GM12891 (cell line): ENCODE measurements around the gene P4HB.
A peak's percentile ranks its signal among the peaks of the same experiment; 100 is the strongest.

ENCODE experiments used
- DNase-seq: peaks from one replicate; pipeline ENCODE4 v3.0.0; 2011; ENCODE audit warnings: low spot score; ENCODE audit not compliant: insufficient read length
- FAIRE-seq: peaks from 2 replicates; lab custom pipeline; 2011; peaks lifted over from hg19 to GRCh38; lab: Jason Lieb, UNC
- PAX5 ChIP-seq: IDR thresholded peaks from 2 replicates; pipeline ENCODE4 v1.6.1; 2011; ENCODE audit warnings: low read length, moderate library complexity, mild to moderate bottlenecking; ENCODE audit not compliant: insufficient read depth, severe bottlenecking
- POLR2A ChIP-seq: IDR thresholded peaks from 2 replicates; pipeline ENCODE4 v1.6.1; 2011; ENCODE audit warnings: low read depth, low read length, control low read depth
- POLR2AphosphoS5 ChIP-seq: IDR thresholded peaks from 2 replicates; pipeline ENCODE4 v1.6.1; 2011; ENCODE audit warnings: low read depth, low read length, control low read depth
- POU2F2 ChIP-seq: IDR thresholded peaks from 2 replicates; pipeline ENCODE4 v1.6.1; 2011; ENCODE audit warnings: low read depth, mild to moderate bottlenecking, control low read depth, low read length, moderate library complexity
- SPI1 ChIP-seq: IDR thresholded peaks from 2 replicates; pipeline ENCODE4 v1.6.1; 2011; ENCODE audit warnings: low read depth, low read length, control low read depth
- TAF1 ChIP-seq: IDR thresholded peaks from 2 replicates; pipeline ENCODE4 v1.6.1; 2011; ENCODE audit warnings: low read depth, low read length, control low read depth

The P4HB gene

DNA sequence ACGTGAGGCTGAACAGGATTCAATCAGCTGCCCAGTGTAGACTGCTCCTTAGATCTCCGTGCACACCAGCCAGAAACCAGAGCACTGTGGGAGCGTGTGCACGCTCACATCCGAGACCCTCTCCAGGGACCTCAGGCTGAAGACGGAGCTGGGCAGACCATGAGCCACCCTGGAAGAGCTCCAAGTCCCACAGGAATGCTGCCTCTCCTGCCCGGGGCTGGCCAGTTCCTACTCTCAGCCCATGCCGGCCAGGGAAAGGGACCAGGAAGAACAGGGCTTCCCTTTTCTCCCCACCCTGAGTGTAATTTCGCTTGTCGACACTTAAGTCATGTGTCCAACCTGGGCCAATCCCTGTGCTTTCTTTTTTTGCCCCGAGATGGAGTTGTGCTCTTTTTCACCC, 24.2 kb upstream of the P4HB start:
- TF ChIP-seq POLR2AphosphoS5 (no peak; the same call in 1 of the 2 replicates), POLR2A (peak; percentile 36; the same call in 1 of the 2 replicates), PAX5 (no peak), SPI1 (no peak), POU2F2 (no peak), TAF1 (no peak)
- no peak for FAIRE-seq
- DNase-seq: no peak

DNA sequence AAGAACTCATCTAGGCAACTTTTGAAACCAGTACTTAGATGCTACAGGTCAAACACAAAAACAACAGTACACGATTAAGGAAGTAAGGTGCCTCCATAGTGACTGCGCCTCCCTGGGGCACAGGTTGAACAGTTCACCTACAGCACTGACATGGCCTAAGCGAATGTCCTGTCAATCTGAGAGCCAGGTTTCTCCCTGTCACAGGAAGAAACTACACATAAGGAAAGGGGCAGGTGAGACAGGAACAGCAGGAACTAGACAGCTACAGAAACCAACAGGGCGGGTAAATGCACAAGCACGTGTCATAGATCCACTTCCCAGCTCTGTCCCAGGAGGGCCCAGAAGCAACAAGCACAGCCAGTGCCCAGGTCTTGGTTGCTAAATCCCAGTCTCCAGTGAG, 18.8 kb upstream of the P4HB start:
- TF ChIP-seq PAX5 (no peak), TAF1 (no peak), POLR2A (no peak), POU2F2 (no peak), SPI1 (no peak), POLR2AphosphoS5 (no peak)
- DNase-seq: no peak
- FAIRE-seq: no peak

DNA sequence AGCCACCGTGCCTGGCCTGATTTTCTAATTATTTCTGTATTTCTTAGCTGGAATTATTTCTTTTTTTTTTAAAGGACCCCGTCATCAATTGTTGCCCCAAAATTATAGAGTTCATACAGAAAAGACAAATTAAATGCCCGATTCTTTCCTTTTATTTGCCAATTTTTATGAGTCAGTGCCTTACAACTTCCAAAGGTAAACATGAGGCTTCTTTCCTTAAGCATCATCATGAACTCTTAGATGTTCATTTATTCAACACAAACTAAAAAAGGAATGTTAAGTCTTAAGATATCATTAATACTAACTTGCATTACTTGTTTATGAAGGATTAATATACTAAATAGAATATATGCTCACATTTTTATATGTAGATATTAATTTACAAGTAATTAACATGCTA, 18.0 kb upstream of the P4HB start:
- DNase-seq (no peak), FAIRE-seq (no peak)
- TF ChIP-seq SPI1 (no peak), POU2F2 (no peak), TAF1 (no peak), PAX5 (no peak), POLR2A (no peak), POLR2AphosphoS5 (no peak)

DNA sequence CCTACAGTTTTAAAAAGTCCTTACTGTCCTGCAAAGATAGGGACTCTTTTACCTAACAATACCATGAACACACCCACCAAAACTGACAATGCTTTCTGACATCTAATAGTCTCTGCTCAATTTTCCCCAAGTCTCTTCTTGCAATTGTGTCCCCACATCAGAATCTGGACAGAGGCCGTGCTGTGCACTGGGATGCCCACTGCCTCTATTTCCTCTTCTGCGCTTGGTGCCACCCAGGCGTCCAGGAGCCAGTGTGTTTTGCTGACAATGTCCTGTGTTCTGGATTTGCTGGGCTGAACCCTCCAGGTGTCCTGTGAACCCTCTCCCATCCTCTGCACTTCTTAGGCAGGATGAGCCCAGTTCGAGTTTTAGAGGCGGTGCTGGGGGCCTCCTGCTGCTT, 17.2 kb upstream of the P4HB start:
- DNase-seq: no peak
- no peak for FAIRE-seq
- no peak for TF ChIP-seq PAX5
- TF ChIP-seq SPI1: no peak
- no peak for TF ChIP-seq TAF1
- TF ChIP-seq POLR2AphosphoS5: no peak
- no peak for TF ChIP-seq POLR2A
- no peak for TF ChIP-seq POU2F2

DNA sequence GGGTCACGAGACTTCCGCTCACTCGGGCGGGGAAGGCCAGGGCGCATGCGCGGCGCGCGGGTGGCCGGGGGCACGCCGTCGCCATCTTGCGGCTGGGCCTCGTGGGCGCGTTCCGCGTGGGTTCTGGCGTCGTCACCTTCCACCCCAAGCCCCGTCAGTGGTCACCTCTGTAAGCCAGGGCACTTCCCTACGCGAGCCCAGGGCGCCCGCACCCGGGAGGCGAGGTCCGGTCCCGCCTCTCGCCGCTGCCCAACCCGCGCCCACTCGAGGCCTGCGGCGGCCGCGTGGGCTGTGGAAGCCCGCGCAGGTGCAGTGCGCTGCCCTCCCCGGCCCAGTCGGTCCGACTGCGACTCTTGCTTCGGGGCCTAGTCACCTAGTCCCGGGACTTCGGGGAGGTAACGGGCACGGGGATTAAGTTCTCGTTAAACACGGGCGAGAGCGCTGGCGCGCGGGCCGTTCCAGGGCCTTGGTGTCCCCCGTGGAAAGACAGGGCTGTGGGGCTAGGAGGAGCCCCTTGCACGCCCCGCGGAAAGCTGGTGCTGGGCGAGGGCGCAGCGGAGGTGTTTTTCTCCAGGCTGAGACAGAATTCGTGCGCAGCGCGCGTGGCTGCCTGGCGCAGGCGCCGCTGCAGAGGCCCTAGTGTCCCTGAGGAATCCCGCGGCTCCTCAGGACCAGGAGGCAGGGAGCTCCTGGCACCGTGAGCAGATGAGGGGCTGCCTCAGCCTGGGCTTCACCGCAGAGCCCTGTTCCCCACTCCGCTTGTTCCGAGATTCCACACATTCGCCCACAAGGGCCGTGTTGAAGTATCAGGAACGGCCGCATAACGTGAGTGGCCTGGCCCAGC, 11.3 kb upstream of the P4HB start:
- TF ChIP-seq POLR2A (peak; percentile 64), SPI1 (peak; percentile 50), POU2F2 (peak; percentile 49), TAF1 (peak; percentile 62), PAX5 (no peak), POLR2AphosphoS5 (peak; percentile 67)
- peak; percentile 98 for DNase-seq
- FAIRE-seq: peak; percentile 93

DNA sequence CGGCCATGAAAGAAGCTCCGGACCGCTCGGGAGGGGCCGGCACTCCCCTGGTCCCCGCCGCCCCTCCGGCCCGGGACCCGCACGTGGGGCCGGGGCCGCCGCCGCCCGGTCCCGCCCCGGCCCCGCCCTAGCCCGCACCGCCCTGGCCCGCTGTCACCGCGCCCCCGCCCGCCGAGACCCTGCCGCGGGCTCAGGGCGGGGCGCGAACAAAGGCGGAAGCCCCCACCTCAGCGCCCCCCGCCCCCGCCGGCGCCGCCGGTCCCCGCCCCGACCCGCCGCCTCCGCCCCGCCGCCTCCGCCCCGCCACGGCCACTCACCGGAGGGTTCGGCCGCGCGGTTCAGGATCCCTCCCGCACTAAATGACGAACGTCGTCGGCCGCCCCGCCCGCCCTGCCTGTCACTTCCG, 10.6 kb upstream of the P4HB start, which contains the start of gene ARHGDIA:
TSS of gene ARHGDIA (minus strand) at position 357 of the 406 bp plus-strand sequence. CDS start 1,407 bp downstream, outside the sequence.
- no peak for DNase-seq
- TF ChIP-seq POLR2AphosphoS5 (0 out of 2 replicates have a peak, but pooled peaks have one; percentile 51), POU2F2 (no peak)
- no peak for FAIRE-seq

DNA sequence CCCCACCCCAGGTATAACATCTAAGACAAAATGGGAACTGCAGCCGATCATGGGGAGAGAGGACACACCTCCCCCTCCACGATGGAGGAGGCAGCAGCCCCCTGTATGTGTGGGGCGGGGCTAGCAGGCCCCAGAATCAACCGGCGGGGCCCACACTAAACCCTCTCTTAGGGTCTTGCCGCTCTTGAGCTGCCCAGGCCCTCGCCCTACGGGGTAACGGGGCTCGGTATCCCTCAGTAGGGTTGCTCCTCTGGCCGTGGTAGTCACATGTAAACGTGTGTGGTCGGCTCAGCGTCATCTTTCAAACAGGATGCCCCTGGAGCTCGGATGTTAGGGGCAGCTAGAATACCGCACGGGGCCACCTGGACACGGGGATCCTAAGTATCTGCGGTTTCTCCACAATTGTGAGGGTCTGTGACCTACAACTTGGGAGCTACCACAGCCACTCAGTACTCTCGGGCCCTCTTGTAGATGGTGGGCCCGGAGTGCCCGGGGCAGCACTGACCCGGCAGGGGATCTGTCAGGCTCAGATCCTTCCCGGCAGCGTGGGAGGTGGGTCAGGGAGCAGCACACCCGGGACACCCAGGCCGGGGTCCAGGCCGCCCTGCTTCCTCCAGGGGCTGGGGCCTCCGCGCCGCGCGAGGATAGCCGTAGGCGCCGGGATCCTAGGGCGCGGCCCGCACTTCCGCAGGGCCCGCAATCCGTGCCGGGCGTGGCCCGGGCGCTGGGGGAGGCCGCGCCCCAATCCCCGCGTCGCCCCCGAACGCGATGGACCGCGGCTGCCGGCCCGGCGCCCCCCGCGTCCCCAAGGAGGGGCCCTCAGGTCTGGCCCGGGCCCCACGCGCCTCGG, 10.0 kb upstream of the P4HB start:
- peak; percentile 13 for FAIRE-seq
- DNase-seq: no peak

DNA sequence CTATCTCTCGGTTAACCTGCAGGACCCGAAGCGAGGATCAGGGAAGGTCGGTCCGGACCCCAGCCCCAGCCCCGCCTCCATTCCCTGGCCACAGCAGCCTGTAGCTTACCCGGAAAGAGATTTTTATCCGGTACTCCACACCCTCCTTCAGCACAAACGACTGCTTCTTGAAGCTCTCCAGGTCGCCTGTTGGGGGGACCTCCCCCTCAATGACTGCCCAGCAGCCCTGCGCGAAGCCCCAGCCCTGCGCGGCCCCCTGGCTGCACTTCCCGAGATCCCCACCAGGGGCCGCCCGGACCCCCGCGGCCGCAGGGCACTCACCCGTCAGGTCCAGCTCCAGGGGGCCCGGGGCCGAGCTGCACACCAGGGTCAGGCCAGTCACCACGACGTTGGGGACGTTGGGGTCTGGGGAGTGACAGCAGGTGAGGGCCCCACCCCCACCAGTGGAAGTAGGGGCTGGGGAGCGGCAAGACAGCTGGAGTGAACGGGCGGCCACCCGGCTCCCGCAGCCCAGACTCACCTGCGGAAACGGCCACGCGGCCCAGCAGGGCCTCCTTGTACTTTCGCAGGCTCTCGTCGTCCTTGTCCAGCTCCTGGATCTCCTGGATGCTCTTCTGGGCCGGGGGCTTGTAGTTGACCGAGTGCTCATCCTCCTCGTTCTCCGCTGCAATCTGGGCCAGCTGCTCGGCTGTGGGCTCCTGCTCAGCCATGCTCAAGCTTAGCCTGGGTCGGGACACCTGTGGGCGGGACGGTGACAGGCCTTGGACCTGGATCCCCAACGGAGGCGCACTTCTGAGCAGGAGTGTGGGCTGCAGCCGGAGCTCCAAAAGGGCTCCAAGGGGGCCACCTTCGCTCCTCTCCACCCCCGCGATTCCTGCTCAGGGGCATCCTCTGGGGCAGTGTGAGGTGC, 9.1 kb upstream of the P4HB start:
- TF ChIP-seq POLR2A (no peak), POU2F2 (peak; percentile 10; the same call in 1 of the 2 replicates)
- FAIRE-seq: no peak
- DNase-seq: no peak

More for the DNA sequence above, 10.0 kb upstream of the P4HB start:
- TF ChIP-seq PAX5 (no peak), POLR2A (no peak), POLR2AphosphoS5 (no peak), SPI1 (no peak; the same call in 1 of the 2 replicates), POU2F2 (no peak)
